CD14-positive monocyte (primary cell): ENCODE data around the gene VSTM2B. TPM values are rescaled to one million over a fixed set of nuclear protein-coding genes. Genes with fewer than 3 reads are reported as not detected.

Experiments used
- DNase-seq, 3 donors: peaks; one replicate each; pipeline ENCODE4 v3.0.0-alpha.2; 2011 to 2022
- H2AFZ ChIP-seq: 2 replicates; pipeline ENCODE4 v1.6.0; 2012; ENCODE audit warnings: mild to moderate bottlenecking, low read depth, low read length, inconsistent platforms; ENCODE audit not compliant: insufficient read depth, poor library complexity, severe bottlenecking
- H3K27ac ChIP-seq, 2 donors: 1 replicate in 1 of 2; 2 replicates in 1 of 2; pipeline ENCODE4 v1.5.1; 2012 to 2013; ENCODE audit warnings: low read length in 2 of 2, control low read depth in 1 of 2, inconsistent platforms in 1 of 2, low read depth in 1 of 2, mild to moderate bottlenecking in 1 of 2
- H3K27me3 ChIP-seq, 2 donors: one replicate each; pipeline versions ENCODE4 v1.6.0 to v1.6.1; 2011 to 2013; ENCODE audit warnings: low read length in 2 of 2; ENCODE audit not compliant: control insufficient read depth in 2 of 2, insufficient read depth in 2 of 2
- H3K36me3 ChIP-seq, 2 donors: replicated peaks in 1 of 2; 1 replicate in 1 of 2; 2 replicates in 1 of 2; pipeline versions ENCODE4 v1.5.1 to v1.6.1; 2012 to 2013; ENCODE audit warnings: low read length in 2 of 2, control low read depth in 1 of 2, inconsistent platforms in 1 of 2, mild to moderate bottlenecking in 1 of 2; ENCODE audit not compliant: insufficient read depth in 2 of 2, control insufficient read depth in 1 of 2
- H3K4me1 ChIP-seq, 2 donors: 1 replicate in 1 of 2; 2 replicates in 1 of 2; pipeline versions ENCODE4 v1.5.1 to v1.6.1; 2012 to 2013; ENCODE audit warnings: low read length in 2 of 2, control low read depth in 1 of 2, inconsistent platforms in 1 of 2, mild to moderate bottlenecking in 1 of 2, moderate library complexity in 1 of 2; ENCODE audit not compliant: insufficient read depth in 2 of 2, control insufficient read depth in 1 of 2
- H3K4me2 ChIP-seq: replicated peaks from 2 replicates; pipeline ENCODE3; 2012; ENCODE audit warnings: low read length, moderate library complexity, mild to moderate bottlenecking; ENCODE audit not compliant: poor library complexity, severe bottlenecking; ENCODE audit errors: extremely low read depth
- H3K4me3 ChIP-seq, 3 experiments: fragments of 200-600 bp in 1 of 3; sonication (generic) in 1 of 3; replicated peaks in 1 of 3; 1 replicate in 2 of 3; 2 replicates in 1 of 3; pipeline ENCODE4 v1.5.1; 2011 to 2013; ENCODE audit warnings: low read length in 3 of 3, mild to moderate bottlenecking in 3 of 3, control low read depth in 2 of 3, low read depth in 2 of 3, inconsistent platforms in 1 of 3, moderate library complexity in 1 of 3
- H3K79me2 ChIP-seq: 2 replicates; pipeline ENCODE4 v1.6.0; 2012; ENCODE audit warnings: mild to moderate bottlenecking, control low read depth, inconsistent platforms, low read length, moderate library complexity; ENCODE audit not compliant: insufficient read depth
- H3K9ac ChIP-seq: 2 replicates; pipeline ENCODE4 v1.6.0; 2017; ENCODE audit warnings: low read length, mild to moderate bottlenecking; ENCODE audit not compliant: insufficient read depth, poor library complexity, severe bottlenecking
- H3K9me3 ChIP-seq, 2 donors: replicated peaks in 1 of 2; 1 replicate in 1 of 2; 2 replicates in 1 of 2; pipeline versions ENCODE4 v1.5.1 to v1.6.1; 2012 to 2013; ENCODE audit warnings: low read length in 2 of 2, control low read depth in 1 of 2; ENCODE audit not compliant: control insufficient read depth in 1 of 2, insufficient read depth in 1 of 2
- H4K20me1 ChIP-seq: 2 replicates; pipeline ENCODE4 v1.6.0; 2012; ENCODE audit warnings: mild to moderate bottlenecking, low read length, control low read depth, moderate library complexity; ENCODE audit not compliant: insufficient read depth
- H3K27ac Mint-ChIP-seq, 7 donors: one replicate each; pipeline ENCODE4 v1.8.0; 2020; ENCODE audit warnings: mild to moderate bottlenecking in 7 of 7, mixed read lengths in 7 of 7, moderate library complexity in 6 of 7, inconsistent platforms in 2 of 7
- H3K27me3 Mint-ChIP-seq, 3 donors: one replicate each; pipeline ENCODE4 v1.8.0; 2021 to 2022; ENCODE audit warnings: low read depth in 3 of 3, mild to moderate bottlenecking in 3 of 3, mixed read lengths in 3 of 3, moderate library complexity in 3 of 3, inconsistent platforms in 1 of 3
- H3K36me3 Mint-ChIP-seq, 2 donors: one replicate each; pipeline ENCODE4 v1.8.0; 2020; ENCODE audit warnings: mixed read lengths in 2 of 2, inconsistent platforms in 1 of 2, mild to moderate bottlenecking in 1 of 2
- H3K4me1 Mint-ChIP-seq: one replicate; pipeline ENCODE4 v1.8.0; 2020; ENCODE audit warnings: mild to moderate bottlenecking, mixed read lengths
- H3K4me3 Mint-ChIP-seq, 2 donors: one replicate each; pipeline ENCODE4 v1.8.0; 2020; ENCODE audit warnings: mild to moderate bottlenecking in 2 of 2, mixed read lengths in 2 of 2, moderate library complexity in 1 of 2
- H3K9me3 Mint-ChIP-seq, 7 donors: one replicate each; pipeline ENCODE4 v1.8.0; 2020 to 2022; ENCODE audit warnings: mixed read lengths in 7 of 7, mild to moderate bottlenecking in 6 of 7, moderate library complexity in 6 of 7, inconsistent platforms in 2 of 7
- WGBS: methylation state at CpG from one replicate; pipeline ENCODE4 v1.1.5; 2013; ENCODE audit warnings: missing lambda C conversion rate; ENCODE audit not compliant: insufficient coverage; 5-methylcytosine and 5-hydroxymethylcytosine counted together
- intact Hi-C, 2 donors: fragments of 100-400 bp; cut with micrococcal nuclease; formaldehyde crosslinking; loops; one replicate each; pipeline versions ENCODE4 v1.15.0 to v1.15.1; 2023
- polyA plus RNA-seq, 3 donors: library from polyadenylated mRNA; depleted of rRNA in 1 of 3; unstranded in 2 of 3; stranded (reverse) in 1 of 3; fragments of 300-500 nt in 2 of 3; fragments of >200 nt in 1 of 3; fragmentation: Illumina TruSeq in 2 of 3; gene quantifications; 1 replicate in 2 of 3; 2 replicates in 1 of 3; pipeline ENCODE4 v1.2.3, GENCODE V29; 2012 to 2021
- TF ChIP-seq, protein P1 (sequence below): fragments of 200-600 bp; IDR thresholded peaks from one replicate; pipeline ENCODE4 v1.8.0; 2022; ENCODE audit warnings: antibody characterized with exemption, mild to moderate bottlenecking

VSTM2B gene
- polyA plus RNA-seq, 3 donors: not detected

GRCh38 chr19:29517412-29517811 lies 8.4 kb upstream of the VSTM2B start:
- Histone ChIP-seq H3K79me2 (no peaks in the 10 kb centered on the region), H3K4me3 (no peak overlapping the region), H4K20me1 (no peaks in the 10 kb centered on the region), H3K9me3 (no peaks in the 10 kb centered on the region), H2AFZ (no peak overlapping the region), H3K27me3 (no peaks in the 10 kb centered on the region), H3K27ac (no peak overlapping the region), H3K4me2 (no peak overlapping the region), H3K36me3 (no peaks in the 10 kb centered on the region), H3K4me1 (no peaks in the 10 kb centered on the region), H3K9ac (no peak overlapping the region)
- Mint-ChIP-seq H3K9me3 (no peaks in the 10 kb centered on the region), H3K36me3 (no peaks in the 10 kb centered on the region), H3K27ac (no peak overlapping the region), H3K4me3 (no peak overlapping the region), H3K27me3 (peaks cover 3 to 17% (median 7%) of the 10 kb centered on the region in 3 donors), H3K4me1 (no peaks in the 10 kb centered on the region)
- WGBS: 86% methylated on average over 1 of the region's 4 CpGs
- DNase-seq: no peak
- intact Hi-C loops: no loop called here
- TF ChIP-seq, protein P1, sequence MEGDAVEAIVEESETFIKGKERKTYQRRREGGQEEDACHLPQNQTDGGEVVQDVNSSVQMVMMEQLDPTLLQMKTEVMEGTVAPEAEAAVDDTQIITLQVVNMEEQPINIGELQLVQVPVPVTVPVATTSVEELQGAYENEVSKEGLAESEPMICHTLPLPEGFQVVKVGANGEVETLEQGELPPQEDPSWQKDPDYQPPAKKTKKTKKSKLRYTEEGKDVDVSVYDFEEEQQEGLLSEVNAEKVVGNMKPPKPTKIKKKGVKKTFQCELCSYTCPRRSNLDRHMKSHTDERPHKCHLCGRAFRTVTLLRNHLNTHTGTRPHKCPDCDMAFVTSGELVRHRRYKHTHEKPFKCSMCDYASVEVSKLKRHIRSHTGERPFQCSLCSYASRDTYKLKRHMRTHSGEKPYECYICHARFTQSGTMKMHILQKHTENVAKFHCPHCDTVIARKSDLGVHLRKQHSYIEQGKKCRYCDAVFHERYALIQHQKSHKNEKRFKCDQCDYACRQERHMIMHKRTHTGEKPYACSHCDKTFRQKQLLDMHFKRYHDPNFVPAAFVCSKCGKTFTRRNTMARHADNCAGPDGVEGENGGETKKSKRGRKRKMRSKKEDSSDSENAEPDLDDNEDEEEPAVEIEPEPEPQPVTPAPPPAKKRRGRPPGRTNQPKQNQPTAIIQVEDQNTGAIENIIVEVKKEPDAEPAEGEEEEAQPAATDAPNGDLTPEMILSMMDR: no peak

GRCh38 chr19:29517946-29518345 lies 7.8 kb upstream of the VSTM2B start:
- H3K36me3 ChIP-seq: no peaks in the 10 kb centered on the region
- WGBS: 85% methylated on average over 4 of the region's 4 CpGs
- TF ChIP-seq, protein P1: no peak
- H2AFZ ChIP-seq: no peak overlapping the region
- no peak overlapping the region for H3K27ac Mint-ChIP-seq
- no peak overlapping the region for H3K4me2 ChIP-seq
- peaks cover 5 to 19% (median 9%) of the 10 kb centered on the region in 3 donors for H3K27me3 Mint-ChIP-seq
- intact Hi-C loops: no loop called here
- no peaks in the 10 kb centered on the region for H3K9me3 ChIP-seq
- H3K79me2 ChIP-seq: no peaks in the 10 kb centered on the region
- H3K27ac ChIP-seq: no peak overlapping the region
- peaks cover 0 to 2% (median 0%) of the 10 kb centered on the region in 7 donors for H3K9me3 Mint-ChIP-seq
- H4K20me1 ChIP-seq: no peaks in the 10 kb centered on the region
- no peaks in the 10 kb centered on the region for H3K27me3 ChIP-seq
- no peaks in the 10 kb centered on the region for H3K4me1 ChIP-seq
- no peak overlapping the region for H3K4me3 Mint-ChIP-seq
- no peak for DNase-seq
- H3K4me3 ChIP-seq: no peak overlapping the region
- no peaks in the 10 kb centered on the region for H3K36me3 Mint-ChIP-seq
- H3K4me1 Mint-ChIP-seq: no peaks in the 10 kb centered on the region
- no peak overlapping the region for H3K9ac ChIP-seq
